Stimulated activated CD8-positive, alpha-beta memory T cell treated with anti-CD3 and anti-CD28 coated beads, Interleukin-12 subunit alpha, Interleukin-12 subunit beta, amount 100 ng/mL, for 1 hour (primary cell): ENCODE results near the gene ATXN7L1.

Experiments used
- DNase-seq: peaks from one replicate; pipeline ENCODE4 v3.0.0-alpha.2; 2020; ENCODE audit warnings: low read depth

ATXN7L1 gene

DNA sequence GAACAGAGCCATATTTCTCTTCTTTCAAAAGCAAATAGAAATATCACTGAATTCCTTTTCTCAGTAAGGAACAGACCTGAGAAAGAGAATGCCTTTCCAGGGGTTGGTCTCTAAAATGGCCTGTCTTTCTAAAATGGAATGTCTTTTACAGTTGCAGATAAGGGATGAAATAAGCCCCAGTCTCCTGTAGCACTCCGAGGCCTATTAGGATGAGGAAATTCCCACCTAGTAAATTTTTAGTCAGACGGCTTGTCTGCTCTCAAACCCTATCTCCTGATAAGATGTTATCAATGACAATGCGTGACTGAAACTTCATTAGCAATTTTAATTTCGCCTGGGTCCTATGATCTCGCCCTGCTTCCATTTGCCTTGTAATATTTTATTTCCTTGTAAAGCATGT lies 292.2 kb downstream of the ATXN7L1 start:
- no peak for DNase-seq

DNA sequence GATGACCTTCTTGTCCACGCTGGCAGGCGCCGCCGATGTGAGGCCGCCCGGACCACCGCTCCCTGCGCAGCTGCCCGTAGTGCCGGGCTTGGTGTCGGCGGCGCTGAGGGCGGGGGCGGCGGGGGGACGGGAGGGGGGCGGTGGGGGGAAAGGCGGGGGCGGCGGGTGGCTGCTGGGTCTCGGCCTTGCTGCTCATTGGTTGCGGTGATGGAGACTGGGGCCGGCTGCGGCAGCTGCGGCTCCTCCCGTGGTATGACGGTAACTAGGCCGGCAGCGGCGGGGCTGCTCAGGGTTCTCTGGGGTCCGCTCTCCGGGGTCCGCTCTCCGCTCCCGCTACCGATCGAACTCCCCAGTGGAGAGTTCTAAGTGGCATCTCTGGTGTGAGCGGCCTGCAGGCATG lies 293.3 kb downstream of the ATXN7L1 start:
- no peak for DNase-seq

DNA sequence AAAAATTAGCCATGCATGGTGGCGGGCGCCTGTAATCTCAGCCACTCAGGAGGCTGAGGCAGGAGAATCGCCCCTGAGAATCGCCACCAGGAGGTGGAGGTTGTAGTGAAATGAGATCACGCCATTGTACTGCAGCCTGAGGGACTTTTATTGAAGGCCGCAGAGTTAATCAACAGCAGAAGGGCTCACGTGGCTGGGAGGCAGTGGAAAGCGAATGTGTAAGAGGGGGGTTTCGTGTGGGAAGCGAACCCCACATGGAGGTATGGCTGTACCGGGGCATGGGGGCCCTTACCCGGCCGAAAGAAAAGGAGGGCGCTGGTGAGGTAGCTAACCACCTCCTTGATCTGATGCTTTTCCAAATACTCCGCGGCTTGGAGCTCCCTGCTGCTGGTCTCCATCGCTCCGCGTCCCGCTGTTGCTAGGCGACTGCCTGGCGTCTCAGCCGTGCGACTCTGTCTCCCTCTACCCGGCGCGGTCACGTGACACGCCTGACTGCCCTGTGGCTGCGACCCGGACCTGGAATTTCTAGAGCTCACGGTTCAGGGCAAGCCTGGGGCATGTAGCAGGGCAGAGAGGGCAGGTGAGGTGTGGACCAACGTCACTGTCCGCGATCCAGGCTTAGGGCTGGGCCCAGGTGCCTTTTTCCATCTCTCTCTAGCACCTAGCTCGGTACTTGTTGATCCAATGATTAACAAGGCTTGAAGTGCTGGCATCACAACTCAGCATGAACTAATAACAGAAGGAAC lies 295.2 kb downstream of the ATXN7L1 start, which contains the start of gene EFCAB10:
Gene EFCAB10, minus strand, starts transcription at position 428 of the 746 bp plus-strand sequence. Its CDS starts 30 bp downstream, at position 398.
- DNase-seq, result no peak

DNA sequence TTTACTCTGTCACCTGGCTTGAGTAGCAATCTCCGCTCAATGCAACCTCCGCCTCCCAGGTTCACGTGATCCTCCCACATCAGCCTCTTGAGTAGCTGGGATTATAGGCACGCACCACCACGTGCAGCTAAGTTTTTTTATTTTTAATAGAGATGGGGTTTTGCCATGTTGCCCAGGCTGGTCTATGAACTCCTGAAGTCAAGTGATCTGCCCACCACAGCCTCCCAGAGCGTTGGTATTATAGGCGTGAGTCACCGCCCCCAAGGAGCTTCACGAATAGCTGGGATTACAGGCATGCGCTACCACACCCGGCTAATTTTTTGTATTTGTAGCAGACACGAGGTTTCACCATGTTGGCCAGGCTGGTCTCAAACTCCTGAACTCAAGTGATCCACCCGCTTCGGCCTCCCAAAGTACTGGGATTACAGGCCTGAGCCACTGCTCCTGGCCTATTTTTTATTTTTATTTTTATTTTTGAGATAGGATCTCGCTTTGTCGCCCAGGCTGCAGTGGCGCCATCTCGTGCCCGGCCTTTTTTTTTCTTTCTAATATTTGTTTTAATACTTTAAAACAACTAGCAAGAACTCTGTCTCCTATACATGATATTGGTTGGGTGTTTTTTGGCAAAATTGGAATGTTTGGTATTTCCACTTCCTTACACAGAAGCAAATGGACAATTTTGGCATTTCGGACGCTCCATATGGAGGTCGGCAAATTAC lies 296.2 kb downstream of the ATXN7L1 start:
- no peak for DNase-seq

DNA sequence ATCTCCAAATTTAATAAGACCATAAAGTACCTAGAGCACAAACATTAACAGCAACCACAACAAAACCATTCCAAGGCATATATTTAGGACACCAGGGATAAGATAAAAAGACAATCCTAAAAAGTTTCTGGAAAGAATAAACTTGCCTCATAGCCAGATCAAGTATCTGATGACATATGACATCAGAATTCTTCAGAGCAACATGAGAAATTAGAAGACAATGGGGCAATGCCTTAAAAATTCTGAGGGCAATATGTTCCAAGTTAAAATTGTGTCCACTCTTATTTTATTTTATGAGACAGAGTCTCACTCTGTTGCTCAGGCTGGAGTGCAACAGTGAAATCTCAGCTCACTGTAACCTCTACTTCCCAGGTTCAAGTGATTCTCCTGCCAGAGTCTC lies 297.9 kb downstream of the ATXN7L1 start:
- no peak for DNase-seq

DNA sequence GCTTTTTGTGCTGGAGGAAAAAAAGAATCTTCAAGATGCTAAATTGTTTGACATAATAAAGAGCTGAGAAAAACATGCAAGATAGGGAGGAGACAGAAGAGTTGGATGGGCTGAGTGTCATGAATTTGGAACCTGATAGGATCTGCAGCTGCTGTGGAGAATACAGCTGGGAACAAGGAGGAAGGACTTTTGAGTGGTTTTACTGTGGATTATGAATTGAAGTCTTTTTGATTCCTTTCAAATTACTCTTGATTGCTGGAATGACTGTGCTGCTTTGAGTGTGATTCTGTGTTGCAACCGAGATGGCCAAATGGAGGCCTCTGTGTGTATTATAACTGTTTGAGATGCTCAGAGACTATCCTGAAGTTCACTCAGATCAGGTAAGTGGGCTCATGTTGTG lies 299.1 kb downstream of the ATXN7L1 start:
- no peak for DNase-seq

DNA sequence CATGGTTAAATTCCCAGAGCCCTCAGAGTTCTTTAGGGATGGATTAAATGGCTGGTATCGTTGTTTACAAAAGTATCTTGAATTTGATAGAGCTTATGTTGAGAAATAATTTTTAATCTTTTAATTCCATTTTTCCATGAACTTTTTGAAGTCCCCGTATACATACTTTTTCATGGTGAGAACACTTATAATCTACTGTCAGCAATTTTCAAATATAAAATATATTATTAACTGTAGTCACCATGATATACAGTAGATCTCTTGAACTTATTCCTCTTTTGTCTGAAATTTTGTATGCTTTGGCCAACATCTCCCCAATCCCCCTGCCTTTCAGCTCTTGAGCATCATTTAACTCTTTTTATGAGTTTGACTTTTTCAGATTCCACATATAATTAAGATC lies 304.5 kb downstream of the ATXN7L1 start:
- no peak for DNase-seq

DNA sequence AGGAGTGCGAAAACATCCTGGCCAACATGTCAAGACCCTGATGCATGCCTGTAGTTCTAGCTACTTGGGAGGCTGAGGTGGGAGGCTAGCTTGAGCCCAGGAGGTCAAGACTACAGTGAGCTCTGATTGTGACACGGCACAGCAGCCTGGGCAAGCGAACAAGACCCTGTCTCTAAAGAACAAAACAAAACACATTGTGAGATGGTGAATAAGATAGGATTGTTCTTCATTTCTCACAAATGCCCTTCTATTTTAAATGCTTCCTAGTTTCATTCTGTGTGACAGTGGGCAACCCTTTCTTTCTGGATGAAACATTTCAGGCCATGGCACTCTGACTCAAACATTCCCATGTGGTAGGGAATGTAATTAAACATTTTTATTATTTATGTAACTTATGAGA lies 308.6 kb downstream of the ATXN7L1 start:
- no peak for DNase-seq

DNA sequence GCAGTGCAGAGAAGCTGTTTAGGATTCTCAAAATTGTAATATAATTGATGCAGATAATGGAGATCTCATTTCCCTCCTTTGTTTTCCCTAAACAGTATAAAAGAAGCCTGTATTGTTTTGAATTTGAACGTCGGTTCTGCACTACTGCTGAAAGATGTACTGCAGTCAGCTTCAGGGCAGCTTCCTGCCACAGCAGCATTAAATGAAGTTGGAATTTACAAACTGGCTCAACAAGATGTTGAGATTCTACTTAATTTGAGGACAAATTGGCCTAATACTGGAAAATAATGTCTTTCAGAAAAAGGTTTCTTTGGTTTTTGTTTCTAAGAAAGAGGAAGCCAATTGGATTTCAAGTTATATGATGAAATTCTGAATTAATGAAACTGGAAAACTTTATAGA lies 309.4 kb downstream of the ATXN7L1 start:
- DNase-seq, result no peak

DNA sequence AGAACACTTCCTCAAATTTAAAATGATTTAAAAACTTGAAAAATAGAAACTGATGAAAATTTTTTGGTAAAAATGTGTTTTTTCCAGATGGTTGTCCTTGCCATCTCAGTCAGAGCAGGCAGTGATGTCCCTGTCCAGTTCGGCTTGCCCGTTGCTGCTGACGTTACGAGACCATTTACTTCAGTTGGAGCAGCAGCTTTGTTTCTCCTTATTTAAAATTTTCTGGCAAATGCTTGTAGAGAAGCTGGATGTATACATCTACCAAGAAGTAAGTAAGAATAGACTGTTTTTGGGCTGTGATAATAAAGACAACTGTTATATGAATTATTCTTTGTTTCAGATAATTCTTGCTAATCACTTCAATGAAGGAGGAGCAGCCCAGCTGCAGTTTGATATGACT lies 311.2 kb downstream of the ATXN7L1 start:
- DNase-seq, result no peak

DNA sequence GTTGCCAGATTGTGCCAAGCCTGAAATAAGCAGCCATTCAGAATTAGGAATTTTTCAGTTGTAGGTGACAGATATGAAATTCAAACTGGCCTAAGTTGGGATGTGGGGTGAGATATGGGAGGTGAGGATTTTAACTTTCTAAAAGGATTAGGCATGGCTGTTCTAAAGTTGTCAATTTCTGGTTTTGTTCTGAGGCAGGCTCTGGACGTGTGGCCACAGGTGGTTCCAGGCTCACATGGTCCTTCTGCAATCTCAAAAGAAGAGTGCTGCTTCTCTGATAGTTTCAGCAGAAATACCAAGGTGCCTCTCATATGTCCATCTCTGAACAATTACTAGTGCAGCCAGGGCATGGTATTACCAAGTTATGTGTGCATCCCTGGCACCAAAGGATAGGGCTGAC lies 316.5 kb downstream of the ATXN7L1 start:
- no peak for DNase-seq
